Measurements from ENCODE around the gene ADORA1. TPM values are rescaled to one million over a fixed set of nuclear protein-coding genes. Genes with fewer than 3 reads are reported as not detected.

The ADORA1 gene
- total and polyA plus RNA-seq, 2 of the 4 experiments (the other 2 are of a cell fraction) = 0.36 to 0.56 TPM

GRCh38 chr1:203153051-203153988 lies 25.8 kb downstream of the ADORA1 start:
- H3K4me1 ChIP-seq (ENCODE audit: control insufficient read depth, insufficient read depth, low read length) = peaks cover 11% of the 10 kb centered on the region
- in situ Hi-C loops (cut with MboI; ENCODE audit: low sequenced_read_pairs) = no loop called here

More at GRCh38 chr1:203153051-203153988, 25.8 kb downstream of the ADORA1 start:
- Histone ChIP-seq H3K27ac (ENCODE audit: insufficient read depth, low read length) (no peak overlapping the region), H3K4me2 (ENCODE audit: low read depth, low read length) (no peak overlapping the region), H3K36me3 (ENCODE audit: control insufficient read depth, insufficient read depth, low read length) (no peaks in the 10 kb centered on the region), H4K5ac (ENCODE audit: low read depth, low read length) (no peak overlapping the region), H2BK20ac (ENCODE audit: low read depth, low read length) (no peak overlapping the region), H3K14ac (replicated peaks; ENCODE audit: low read depth, low read length) (no peak overlapping the region), H3K4ac (ENCODE audit: low read depth, low read length) (peak overlapping the region; percentile 23; the same call in 1 of the 2 replicates), H2BK15ac (ENCODE audit: low read depth, low read length) (peak overlapping the region; percentile 43; the same call in 1 of the 3 replicates), H3K9me1 (ENCODE audit: insufficient read depth, low read length) (no peaks in the 10 kb centered on the region), H3K23ac (ENCODE audit: low read depth, low read length) (no peak overlapping the region), H3K9me3 (ENCODE audit: control insufficient read depth, insufficient read depth, low read length) (0 out of 2 replicates have a peak, but pooled peaks cover under 1% of the 10 kb centered on the region), H2AFZ (replicated peaks; ENCODE audit: low read length, poor library complexity) (no peak overlapping the region), H3K79me1 (ENCODE audit: low read depth in 1 of 2, low read length in 2 of 2) (no peaks in the 10 kb centered on the region), H2AK9ac (replicated peaks; ENCODE audit: low read depth, low read length, poor library complexity) (no peak overlapping the region), H3K4me3 (ENCODE audit: insufficient read depth, low read depth, low read length) (no peak overlapping the region), H4K91ac (ENCODE audit: insufficient read depth, low read depth, low read length) (no peak overlapping the region; the same call in 1 of the 2 replicates), H2BK5ac (ENCODE audit: low read depth, low read length, poor library complexity, severe bottlenecking) (no peak overlapping the region), H2AK5ac (ENCODE audit: low read depth, low read length) (peak overlapping the region; percentile 14; the same call in 1 of the 2 replicates), H3K56ac (ENCODE audit: extremely low read depth, insufficient read depth, low read length) (no peak overlapping the region), H3K18ac (ENCODE audit: low read depth, low read length) (0 out of 2 replicates have a peak overlapping the region, but pooled peaks have one; percentile 28), H4K20me1 (ENCODE audit: insufficient read depth, low read length) (no peaks in the 10 kb centered on the region), H4K8ac (ENCODE audit: low read depth in 2 of 2, low read length in 2 of 2) (peak overlapping the region in 1 of 2 experiments; percentile 12; a peak in 1 of 4 replicates), H3K9ac (ENCODE audit: low read depth, low read length) (no peak overlapping the region), H3K27me3 (ENCODE audit: control insufficient read depth, insufficient read depth, low read length) (peaks cover 8% of the 10 kb centered on the region), H2BK120ac (ENCODE audit: low read depth, low read length) (no peak overlapping the region)
- ATAC-seq (ENCODE audit: low read depth) = no peak
- BruUV-seq (replicated peaks) = no TSS peak
- TF ChIP-seq ELK1 (IDR thresholded peaks at IDR 0.05; ENCODE audit: borderline replicate concordance, low read depth, low read length) = no peak
- no peak for TF ChIP-seq RFX5 (IDR thresholded peaks at IDR 0.05; ENCODE audit: low read depth, low read length)
- no peak for TF ChIP-seq SMC3 (IDR thresholded peaks at IDR 0.05; ENCODE audit: low read depth, low read length)
- TF ChIP-seq CHD1 (IDR thresholded peaks at IDR 0.05; ENCODE audit: low read depth, low read length) = no peak
- no peak for TF ChIP-seq CEBPB (IDR thresholded peaks at IDR 0.05; ENCODE audit: low read depth, low read length)
- no peak for TF ChIP-seq MXI1 (IDR thresholded peaks at IDR 0.05; ENCODE audit: borderline replicate concordance, low read depth, low read length)
- TF ChIP-seq USF2 (IDR thresholded peaks at IDR 0.05; ENCODE audit: low read depth, low read length) = no peak
- TF ChIP-seq FOS (IDR thresholded peaks at IDR 0.05; ENCODE audit: low read depth, low read length) = no peak
- no peak for TF ChIP-seq POLR2A (IDR thresholded peaks at IDR 0.05; ENCODE audit: low read depth, low read length)
- no peak for TF ChIP-seq CTCF (conservative IDR thresholded peaks at IDR 0.05; ENCODE audit: low read depth, low read length)
- no peak for TF ChIP-seq RCOR1 (IDR thresholded peaks at IDR 0.05; ENCODE audit: insufficient replicate concordance, low read length)
- dilution Hi-C loops (cut with HindIII; ENCODE audit: low sequenced_read_pairs, unreplicated experiment) (no loop called here), intact Hi-C loops (cut with micrococcal nuclease) (no loop called here)
- ChIA-PET POLR2A (ENCODE audit: unreplicated experiment) (no interaction called here), CTCF (interaction anchor here (0.7 kb wide), 1 partner anchor 11 kb away, joined by 3 read pairs; no protein-coding TSS in a partner anchor)
- no peak for DNase-seq
- WGBS, 2 experiments (ENCODE audit: extremely low coverage in 2 of 2, insufficient read length in 1 of 2) = no CpG with 5 or more reads among the region's 9 CpGs

Data from IMR-90 (cell line).